GM12875 (cell line): ENCODE measurements around the gene SNAPC4.
"Not testable (repeated sequence)": the region's sequence is repeated elsewhere in the genome, so short reads cannot be mapped to it uniquely, and the experiment has no call there.

Source experiments
- H3K4me3 ChIP-seq: one replicate; pipeline ENCODE4 v1.5.1; 2011; ENCODE audit warnings: low read depth, low read length, control low read depth
- TF ChIP-seq, protein P1 (sequence below): IDR thresholded peaks from 2 replicates; pipeline ENCODE4 v1.5.1; 2011; ENCODE audit warnings: low read depth, mild to moderate bottlenecking, control low read depth, inconsistent platforms, low read length, moderate library complexity, borderline replicate concordance; ENCODE audit not compliant: insufficient read depth

The SNAPC4 gene

DNA sequence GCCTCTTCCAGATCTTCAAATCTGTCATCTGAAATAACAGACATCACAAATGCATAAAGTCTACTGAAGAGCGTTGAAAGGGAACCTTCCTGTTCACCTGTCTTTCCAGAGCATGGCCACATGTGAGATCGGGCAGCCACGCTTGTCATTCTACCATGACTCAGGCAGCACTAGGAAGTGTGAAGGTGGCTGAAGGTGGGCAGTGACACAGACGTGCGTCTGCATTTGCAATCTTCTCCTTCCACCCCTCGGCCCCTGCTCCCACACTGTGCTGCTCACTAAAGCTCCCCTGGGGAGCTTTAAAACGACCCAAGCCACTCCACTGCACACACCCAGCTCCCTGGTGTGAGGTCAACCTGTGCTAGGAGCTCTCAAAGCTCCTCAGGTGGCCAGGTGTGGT, 7.9 kb upstream of the SNAPC4 start:
- H3K4me3 ChIP-seq: no peak overlapping the region
- TF ChIP-seq, protein P1, sequence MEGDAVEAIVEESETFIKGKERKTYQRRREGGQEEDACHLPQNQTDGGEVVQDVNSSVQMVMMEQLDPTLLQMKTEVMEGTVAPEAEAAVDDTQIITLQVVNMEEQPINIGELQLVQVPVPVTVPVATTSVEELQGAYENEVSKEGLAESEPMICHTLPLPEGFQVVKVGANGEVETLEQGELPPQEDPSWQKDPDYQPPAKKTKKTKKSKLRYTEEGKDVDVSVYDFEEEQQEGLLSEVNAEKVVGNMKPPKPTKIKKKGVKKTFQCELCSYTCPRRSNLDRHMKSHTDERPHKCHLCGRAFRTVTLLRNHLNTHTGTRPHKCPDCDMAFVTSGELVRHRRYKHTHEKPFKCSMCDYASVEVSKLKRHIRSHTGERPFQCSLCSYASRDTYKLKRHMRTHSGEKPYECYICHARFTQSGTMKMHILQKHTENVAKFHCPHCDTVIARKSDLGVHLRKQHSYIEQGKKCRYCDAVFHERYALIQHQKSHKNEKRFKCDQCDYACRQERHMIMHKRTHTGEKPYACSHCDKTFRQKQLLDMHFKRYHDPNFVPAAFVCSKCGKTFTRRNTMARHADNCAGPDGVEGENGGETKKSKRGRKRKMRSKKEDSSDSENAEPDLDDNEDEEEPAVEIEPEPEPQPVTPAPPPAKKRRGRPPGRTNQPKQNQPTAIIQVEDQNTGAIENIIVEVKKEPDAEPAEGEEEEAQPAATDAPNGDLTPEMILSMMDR: no peak

DNA sequence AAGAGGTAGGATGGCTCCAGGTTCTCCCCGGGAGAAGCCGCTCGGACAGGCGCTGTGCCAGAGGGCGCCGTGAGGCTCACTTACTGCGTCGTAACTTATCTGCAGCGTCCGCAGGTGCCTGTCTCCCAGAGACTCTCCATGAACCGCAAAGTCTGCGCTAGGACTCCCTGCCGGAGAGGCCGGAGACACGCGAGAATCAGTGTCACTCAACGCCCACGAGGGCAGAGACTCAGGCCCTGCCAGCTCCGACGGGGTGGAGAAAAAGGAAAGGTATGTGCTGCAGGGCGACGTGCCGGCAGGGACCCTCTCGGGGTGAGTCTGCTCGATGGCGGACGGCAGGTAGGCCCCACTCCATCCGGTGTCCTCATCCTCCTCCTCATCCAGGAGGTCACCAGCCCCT, 7.1 kb upstream of the SNAPC4 start:
- H3K4me3 ChIP-seq: not testable (repeated sequence)

DNA sequence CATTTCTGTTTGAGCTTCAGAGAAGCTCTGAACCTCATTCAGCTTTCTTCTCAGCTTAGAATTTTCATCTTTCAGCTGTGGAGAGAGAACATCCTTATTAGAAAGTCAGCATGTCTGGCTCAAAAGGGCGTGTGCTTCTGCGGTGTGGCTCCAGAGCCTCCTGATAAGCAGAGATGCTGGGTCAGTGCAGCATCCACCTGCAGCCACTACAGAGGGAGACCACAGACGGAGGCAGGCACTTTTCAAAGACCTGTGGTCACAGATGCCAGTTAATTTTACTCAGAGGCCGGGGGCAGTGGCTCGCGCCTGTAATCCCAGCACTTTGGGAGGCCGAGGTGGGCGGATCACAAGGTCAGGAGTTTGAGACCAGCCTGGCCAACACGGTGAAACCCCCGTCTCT, 5.9 kb upstream of the SNAPC4 start:
- not testable (repeated sequence) for H3K4me3 ChIP-seq

DNA sequence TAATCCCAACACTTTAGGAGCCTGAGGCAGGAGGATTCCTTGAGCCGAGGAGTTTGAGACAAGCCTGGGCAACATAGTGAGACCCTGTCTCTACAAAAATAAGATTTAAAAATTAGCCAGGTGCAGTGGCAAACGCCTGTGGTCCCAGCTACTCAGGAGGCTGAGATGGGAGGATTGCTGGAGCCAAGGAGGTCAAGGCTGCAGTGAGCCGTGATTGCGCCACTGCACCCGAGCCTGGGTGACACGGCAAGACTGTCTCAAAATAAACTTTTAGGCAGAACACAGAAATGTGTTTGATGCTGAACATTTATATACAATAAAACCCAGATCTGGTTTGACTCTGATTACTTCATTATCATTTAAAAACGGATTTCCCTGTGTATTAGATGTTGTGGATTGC, 5.5 kb upstream of the SNAPC4 start:
- no peak overlapping the region for H3K4me3 ChIP-seq

DNA sequence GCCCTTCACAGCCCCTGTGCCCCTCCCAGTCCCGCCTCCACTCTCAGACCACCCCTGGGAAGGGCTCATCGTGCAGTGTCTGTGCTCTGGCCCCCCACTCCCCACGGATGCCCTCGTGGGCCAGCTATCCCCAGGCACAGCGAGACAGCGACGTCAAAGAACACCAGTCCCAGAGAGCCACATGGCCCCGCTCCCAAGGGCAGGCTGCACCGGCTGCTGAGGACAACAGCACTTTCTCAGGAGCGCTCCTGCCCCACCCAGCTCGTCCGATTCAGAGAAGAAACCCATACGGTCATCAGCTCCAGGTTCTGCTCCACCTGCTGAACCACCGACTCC, 4.8 kb upstream of the SNAPC4 start:
- TF ChIP-seq, protein P1: no peak
- no peak overlapping the region for H3K4me3 ChIP-seq

More for the DNA sequence above, 5.5 kb upstream of the SNAPC4 start:
- TF ChIP-seq, protein P1: no peak

DNA sequence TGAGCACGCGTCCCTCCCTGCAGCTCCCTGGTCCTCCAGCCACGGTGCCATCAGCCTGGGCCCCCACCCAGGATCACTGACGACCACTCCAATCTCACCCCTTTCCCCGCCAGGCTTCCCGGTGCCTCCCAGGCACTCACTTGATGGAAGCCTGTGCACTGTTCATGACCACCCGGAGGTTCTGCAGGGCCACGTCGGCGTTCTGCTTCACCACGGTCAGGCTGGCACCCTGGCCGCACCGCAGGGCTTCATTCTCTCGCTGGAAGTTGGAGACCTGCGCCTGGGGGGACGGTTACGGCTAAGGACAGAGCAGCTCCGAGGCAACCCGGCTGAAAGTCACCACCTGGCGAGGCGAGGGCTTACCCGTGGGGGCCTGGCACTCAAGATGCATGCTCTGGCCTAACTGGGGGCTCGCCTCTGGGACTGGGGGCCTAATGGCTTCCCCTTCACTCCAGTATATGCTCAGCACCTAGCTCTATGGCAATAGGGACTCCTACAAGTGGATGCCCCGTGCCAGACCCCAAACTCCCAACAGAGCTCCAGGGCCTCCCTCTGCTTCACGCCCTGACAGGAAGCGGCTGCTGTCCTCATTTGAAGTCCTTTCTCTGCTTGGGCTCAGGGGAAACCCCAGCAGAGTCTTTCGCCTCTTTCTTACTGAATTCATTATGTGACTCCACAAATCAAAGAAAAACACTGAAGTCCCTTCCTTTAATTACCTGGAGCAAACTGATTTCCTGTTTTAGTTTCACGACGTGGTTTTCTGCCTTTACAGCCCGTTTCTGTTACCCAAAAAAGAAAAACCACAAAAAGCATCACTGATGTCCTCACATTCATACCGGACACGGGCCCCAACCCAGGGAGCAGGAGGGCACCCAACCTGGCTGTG, 4.2 kb upstream of the SNAPC4 start:
- TF ChIP-seq, protein P1: no peak
- H3K4me3 ChIP-seq: no peak overlapping the region

DNA sequence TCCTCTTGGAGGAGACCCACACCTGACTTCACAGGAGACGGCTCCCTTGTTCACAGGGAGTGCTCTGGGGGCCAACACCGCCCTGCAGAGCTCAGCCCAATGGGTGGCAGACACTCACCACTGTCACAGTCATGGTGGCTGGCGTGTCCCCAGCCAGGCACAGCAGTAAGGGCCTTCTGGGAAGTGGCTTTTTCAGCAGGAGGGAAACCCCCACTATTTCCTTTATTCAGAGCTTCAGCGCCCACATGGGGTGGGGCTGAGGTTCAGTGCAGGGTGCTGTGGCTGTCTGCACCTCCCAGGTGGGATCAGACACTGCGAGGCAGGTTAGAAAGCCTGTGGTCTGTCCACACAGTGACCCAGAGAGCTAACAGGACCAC, 3.6 kb upstream of the SNAPC4 start:
- H3K4me3 ChIP-seq: no peak overlapping the region
- TF ChIP-seq, protein P1: no peak

DNA sequence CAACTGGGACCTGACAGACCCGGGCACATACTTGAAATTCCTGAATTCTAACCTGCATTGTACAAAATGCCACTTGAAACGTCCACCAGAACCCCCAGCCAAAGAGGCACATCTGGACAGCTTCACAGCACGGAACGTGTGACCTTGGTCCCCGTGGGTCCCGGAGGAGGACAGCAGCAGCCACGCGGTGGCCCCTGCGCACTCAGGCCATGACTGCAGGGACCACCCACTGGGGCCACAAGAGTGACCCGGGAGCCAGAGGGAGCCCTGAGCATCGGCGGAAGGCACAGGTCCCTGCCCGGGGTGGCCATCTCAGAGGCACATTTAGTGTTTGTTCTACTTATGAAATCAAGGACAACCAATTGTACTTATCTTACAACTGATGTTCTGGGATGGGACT, 2.1 kb upstream of the SNAPC4 start:
- H3K4me3 ChIP-seq: no peak overlapping the region
- TF ChIP-seq, protein P1: no peak
